CD14-positive monocyte (primary cell): ENCODE measurements around the gene IL23R. TPM values are rescaled to one million over a fixed set of nuclear protein-coding genes. Genes with fewer than 3 reads are reported as not detected.

Experiments
- DNase-seq, 3 donors: peaks; one replicate each; pipeline ENCODE4 v3.0.0-alpha.2; 2011 to 2022
- H2AFZ ChIP-seq: 2 replicates; pipeline ENCODE4 v1.6.0; 2012; ENCODE audit warnings: mild to moderate bottlenecking, low read depth, low read length, inconsistent platforms; ENCODE audit not compliant: insufficient read depth, poor library complexity, severe bottlenecking
- H3K27ac ChIP-seq, 2 donors: 1 replicate in 1 of 2; 2 replicates in 1 of 2; pipeline ENCODE4 v1.5.1; 2012 to 2013; ENCODE audit warnings: low read length in 2 of 2, control low read depth in 1 of 2, inconsistent platforms in 1 of 2, low read depth in 1 of 2, mild to moderate bottlenecking in 1 of 2
- H3K27me3 ChIP-seq, 2 donors: one replicate each; pipeline versions ENCODE4 v1.6.0 to v1.6.1; 2011 to 2013; ENCODE audit warnings: low read length in 2 of 2; ENCODE audit not compliant: control insufficient read depth in 2 of 2, insufficient read depth in 2 of 2
- H3K36me3 ChIP-seq, 2 donors: replicated peaks in 1 of 2; 1 replicate in 1 of 2; 2 replicates in 1 of 2; pipeline versions ENCODE4 v1.5.1 to v1.6.1; 2012 to 2013; ENCODE audit warnings: low read length in 2 of 2, control low read depth in 1 of 2, inconsistent platforms in 1 of 2, mild to moderate bottlenecking in 1 of 2; ENCODE audit not compliant: insufficient read depth in 2 of 2, control insufficient read depth in 1 of 2
- H3K4me1 ChIP-seq, 2 donors: 1 replicate in 1 of 2; 2 replicates in 1 of 2; pipeline versions ENCODE4 v1.5.1 to v1.6.1; 2012 to 2013; ENCODE audit warnings: low read length in 2 of 2, control low read depth in 1 of 2, inconsistent platforms in 1 of 2, mild to moderate bottlenecking in 1 of 2, moderate library complexity in 1 of 2; ENCODE audit not compliant: insufficient read depth in 2 of 2, control insufficient read depth in 1 of 2
- H3K4me2 ChIP-seq: replicated peaks from 2 replicates; pipeline ENCODE3; 2012; ENCODE audit warnings: low read length, moderate library complexity, mild to moderate bottlenecking; ENCODE audit not compliant: poor library complexity, severe bottlenecking; ENCODE audit errors: extremely low read depth
- H3K4me3 ChIP-seq, 3 experiments: fragments of 200-600 bp in 1 of 3; sonication (generic) in 1 of 3; replicated peaks in 1 of 3; 1 replicate in 2 of 3; 2 replicates in 1 of 3; pipeline ENCODE4 v1.5.1; 2011 to 2013; ENCODE audit warnings: low read length in 3 of 3, mild to moderate bottlenecking in 3 of 3, control low read depth in 2 of 3, low read depth in 2 of 3, inconsistent platforms in 1 of 3, moderate library complexity in 1 of 3
- H3K79me2 ChIP-seq: 2 replicates; pipeline ENCODE4 v1.6.0; 2012; ENCODE audit warnings: mild to moderate bottlenecking, control low read depth, inconsistent platforms, low read length, moderate library complexity; ENCODE audit not compliant: insufficient read depth
- H3K9ac ChIP-seq: 2 replicates; pipeline ENCODE4 v1.6.0; 2017; ENCODE audit warnings: low read length, mild to moderate bottlenecking; ENCODE audit not compliant: insufficient read depth, poor library complexity, severe bottlenecking
- H3K9me3 ChIP-seq, 2 donors: replicated peaks in 1 of 2; 1 replicate in 1 of 2; 2 replicates in 1 of 2; pipeline versions ENCODE4 v1.5.1 to v1.6.1; 2012 to 2013; ENCODE audit warnings: low read length in 2 of 2, control low read depth in 1 of 2; ENCODE audit not compliant: control insufficient read depth in 1 of 2, insufficient read depth in 1 of 2
- H4K20me1 ChIP-seq: 2 replicates; pipeline ENCODE4 v1.6.0; 2012; ENCODE audit warnings: mild to moderate bottlenecking, low read length, control low read depth, moderate library complexity; ENCODE audit not compliant: insufficient read depth
- H3K27ac Mint-ChIP-seq, 7 donors: one replicate each; pipeline ENCODE4 v1.8.0; 2020; ENCODE audit warnings: mild to moderate bottlenecking in 7 of 7, mixed read lengths in 7 of 7, moderate library complexity in 6 of 7, inconsistent platforms in 2 of 7
- H3K27me3 Mint-ChIP-seq, 3 donors: one replicate each; pipeline ENCODE4 v1.8.0; 2021 to 2022; ENCODE audit warnings: low read depth in 3 of 3, mild to moderate bottlenecking in 3 of 3, mixed read lengths in 3 of 3, moderate library complexity in 3 of 3, inconsistent platforms in 1 of 3
- H3K36me3 Mint-ChIP-seq, 2 donors: one replicate each; pipeline ENCODE4 v1.8.0; 2020; ENCODE audit warnings: mixed read lengths in 2 of 2, inconsistent platforms in 1 of 2, mild to moderate bottlenecking in 1 of 2
- H3K4me1 Mint-ChIP-seq: one replicate; pipeline ENCODE4 v1.8.0; 2020; ENCODE audit warnings: mild to moderate bottlenecking, mixed read lengths
- H3K4me3 Mint-ChIP-seq, 2 donors: one replicate each; pipeline ENCODE4 v1.8.0; 2020; ENCODE audit warnings: mild to moderate bottlenecking in 2 of 2, mixed read lengths in 2 of 2, moderate library complexity in 1 of 2
- H3K9me3 Mint-ChIP-seq, 7 donors: one replicate each; pipeline ENCODE4 v1.8.0; 2020 to 2022; ENCODE audit warnings: mixed read lengths in 7 of 7, mild to moderate bottlenecking in 6 of 7, moderate library complexity in 6 of 7, inconsistent platforms in 2 of 7
- WGBS: methylation state at CpG from one replicate; pipeline ENCODE4 v1.1.5; 2013; ENCODE audit warnings: missing lambda C conversion rate; ENCODE audit not compliant: insufficient coverage; 5-methylcytosine and 5-hydroxymethylcytosine counted together
- intact Hi-C, 2 donors: fragments of 100-400 bp; cut with micrococcal nuclease; formaldehyde crosslinking; loops; one replicate each; pipeline versions ENCODE4 v1.15.0 to v1.15.1; 2023
- polyA plus RNA-seq, 3 donors: library from polyadenylated mRNA; depleted of rRNA in 1 of 3; unstranded in 2 of 3; stranded (reverse) in 1 of 3; fragments of 300-500 nt in 2 of 3; fragments of >200 nt in 1 of 3; fragmentation: Illumina TruSeq in 2 of 3; gene quantifications; 1 replicate in 2 of 3; 2 replicates in 1 of 3; pipeline ENCODE4 v1.2.3, GENCODE V29; 2012 to 2021
- TF ChIP-seq, protein P1 (sequence below): fragments of 200-600 bp; IDR thresholded peaks from one replicate; pipeline ENCODE4 v1.8.0; 2022; ENCODE audit warnings: antibody characterized with exemption, mild to moderate bottlenecking

IL23R gene
- polyA plus RNA-seq, 3 donors = not detected

DNA sequence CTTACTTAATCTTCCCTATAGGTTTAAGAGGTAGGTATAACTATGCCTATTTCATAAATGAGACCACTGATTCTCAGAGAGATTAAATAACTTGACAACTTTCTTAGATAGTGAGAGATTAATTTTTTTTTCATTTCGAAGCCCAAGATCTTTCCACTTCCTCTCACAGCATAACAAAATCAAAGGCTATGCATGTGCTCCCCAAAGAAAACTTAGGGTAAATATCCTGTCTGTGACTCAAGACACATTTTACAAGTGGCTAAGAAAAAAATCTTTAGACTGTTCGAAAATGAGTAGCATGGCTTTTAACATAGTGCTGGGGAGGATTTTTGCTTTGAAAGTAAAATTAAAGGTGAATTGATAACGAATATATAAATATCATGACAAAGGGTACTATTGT is 23.3 kb upstream of the IL23R start:
- Mint-ChIP-seq H3K4me1 (peaks cover 2% of the 10 kb centered on the region), H3K27me3 (peaks cover 0 to 2% (median 0%) of the 10 kb centered on the region in 3 donors), H3K27ac (no peak overlapping the region), H3K4me3 (no peak overlapping the region), H3K36me3 (no peaks in the 10 kb centered on the region), H3K9me3 (no peaks in the 10 kb centered on the region)
- Histone ChIP-seq H3K27ac (no peak overlapping the region), H3K9me3 (no peaks in the 10 kb centered on the region), H3K27me3 (no peaks in the 10 kb centered on the region), H2AFZ (no peak overlapping the region), H3K4me3 (no peak overlapping the region), H4K20me1 (no peaks in the 10 kb centered on the region), H3K79me2 (no peaks in the 10 kb centered on the region), H3K4me2 (no peak overlapping the region), H3K4me1 (no peaks in the 10 kb centered on the region), H3K9ac (no peak overlapping the region), H3K36me3 (no peaks in the 10 kb centered on the region)
- intact Hi-C loops = no loop called here
- no peak for DNase-seq
- no CpG with 5 or more reads among the region's 3 CpGs for WGBS
- TF ChIP-seq, protein P1, sequence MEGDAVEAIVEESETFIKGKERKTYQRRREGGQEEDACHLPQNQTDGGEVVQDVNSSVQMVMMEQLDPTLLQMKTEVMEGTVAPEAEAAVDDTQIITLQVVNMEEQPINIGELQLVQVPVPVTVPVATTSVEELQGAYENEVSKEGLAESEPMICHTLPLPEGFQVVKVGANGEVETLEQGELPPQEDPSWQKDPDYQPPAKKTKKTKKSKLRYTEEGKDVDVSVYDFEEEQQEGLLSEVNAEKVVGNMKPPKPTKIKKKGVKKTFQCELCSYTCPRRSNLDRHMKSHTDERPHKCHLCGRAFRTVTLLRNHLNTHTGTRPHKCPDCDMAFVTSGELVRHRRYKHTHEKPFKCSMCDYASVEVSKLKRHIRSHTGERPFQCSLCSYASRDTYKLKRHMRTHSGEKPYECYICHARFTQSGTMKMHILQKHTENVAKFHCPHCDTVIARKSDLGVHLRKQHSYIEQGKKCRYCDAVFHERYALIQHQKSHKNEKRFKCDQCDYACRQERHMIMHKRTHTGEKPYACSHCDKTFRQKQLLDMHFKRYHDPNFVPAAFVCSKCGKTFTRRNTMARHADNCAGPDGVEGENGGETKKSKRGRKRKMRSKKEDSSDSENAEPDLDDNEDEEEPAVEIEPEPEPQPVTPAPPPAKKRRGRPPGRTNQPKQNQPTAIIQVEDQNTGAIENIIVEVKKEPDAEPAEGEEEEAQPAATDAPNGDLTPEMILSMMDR = no peak

DNA sequence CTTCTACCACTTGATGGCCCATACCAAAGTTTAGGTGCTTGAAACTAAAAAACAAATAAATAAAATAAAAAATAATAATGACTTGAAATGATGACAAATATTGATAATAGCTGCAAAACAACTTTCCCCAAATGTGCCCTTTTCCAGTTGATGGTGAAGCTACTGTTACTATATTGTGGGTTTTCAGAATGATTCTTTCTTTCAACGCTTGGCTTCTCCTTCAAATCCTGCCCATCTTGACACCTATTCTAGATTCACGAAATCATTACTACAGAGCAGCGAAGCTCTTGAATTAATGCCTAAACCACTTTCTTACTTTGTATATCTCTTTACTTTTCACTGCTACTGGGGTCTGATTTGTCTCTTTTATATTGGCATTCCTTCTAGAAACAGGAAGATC is 22.3 kb upstream of the IL23R start:
- H3K27me3 ChIP-seq = no peaks in the 10 kb centered on the region
- H2AFZ ChIP-seq = no peak overlapping the region
- Mint-ChIP-seq H3K27ac (no peak overlapping the region), H3K4me3 (no peak overlapping the region), H3K4me1 (peaks cover 5% of the 10 kb centered on the region), H3K9me3 (no peaks in the 10 kb centered on the region), H3K27me3 (peaks cover 0 to 2% (median 0%) of the 10 kb centered on the region in 3 donors), H3K36me3 (no peaks in the 10 kb centered on the region)
- WGBS = no CpG with 5 or more reads among the region's 3 CpGs
- no peaks in the 10 kb centered on the region for H4K20me1 ChIP-seq
- intact Hi-C loops = no loop called here
- no peaks in the 10 kb centered on the region for H3K9me3 ChIP-seq
- H3K4me3 ChIP-seq = no peak overlapping the region
- no peak for DNase-seq
- H3K4me2 ChIP-seq = no peak overlapping the region
- no peaks in the 10 kb centered on the region for H3K4me1 ChIP-seq
- H3K79me2 ChIP-seq = no peaks in the 10 kb centered on the region
- H3K27ac ChIP-seq = no peak overlapping the region
- TF ChIP-seq, protein P1 = no peak
- H3K36me3 ChIP-seq = no peaks in the 10 kb centered on the region
- no peak overlapping the region for H3K9ac ChIP-seq
